NOMO-1 (cell line): ENCODE results near the gene ARHGEF25.
"Not testable (repeated sequence)": the region's sequence is repeated elsewhere in the genome, so short reads cannot be mapped to it uniquely, and the experiment has no call there.

ENCODE experiments used
- DNase-seq, 2 experiments: peaks; one replicate each; lab custom pipeline; 2025; ENCODE audit not compliant: unreplicated experiment in 2 of 2; lab: John Stamatoyannopoulos, UW

ARHGEF25 gene

DNA sequence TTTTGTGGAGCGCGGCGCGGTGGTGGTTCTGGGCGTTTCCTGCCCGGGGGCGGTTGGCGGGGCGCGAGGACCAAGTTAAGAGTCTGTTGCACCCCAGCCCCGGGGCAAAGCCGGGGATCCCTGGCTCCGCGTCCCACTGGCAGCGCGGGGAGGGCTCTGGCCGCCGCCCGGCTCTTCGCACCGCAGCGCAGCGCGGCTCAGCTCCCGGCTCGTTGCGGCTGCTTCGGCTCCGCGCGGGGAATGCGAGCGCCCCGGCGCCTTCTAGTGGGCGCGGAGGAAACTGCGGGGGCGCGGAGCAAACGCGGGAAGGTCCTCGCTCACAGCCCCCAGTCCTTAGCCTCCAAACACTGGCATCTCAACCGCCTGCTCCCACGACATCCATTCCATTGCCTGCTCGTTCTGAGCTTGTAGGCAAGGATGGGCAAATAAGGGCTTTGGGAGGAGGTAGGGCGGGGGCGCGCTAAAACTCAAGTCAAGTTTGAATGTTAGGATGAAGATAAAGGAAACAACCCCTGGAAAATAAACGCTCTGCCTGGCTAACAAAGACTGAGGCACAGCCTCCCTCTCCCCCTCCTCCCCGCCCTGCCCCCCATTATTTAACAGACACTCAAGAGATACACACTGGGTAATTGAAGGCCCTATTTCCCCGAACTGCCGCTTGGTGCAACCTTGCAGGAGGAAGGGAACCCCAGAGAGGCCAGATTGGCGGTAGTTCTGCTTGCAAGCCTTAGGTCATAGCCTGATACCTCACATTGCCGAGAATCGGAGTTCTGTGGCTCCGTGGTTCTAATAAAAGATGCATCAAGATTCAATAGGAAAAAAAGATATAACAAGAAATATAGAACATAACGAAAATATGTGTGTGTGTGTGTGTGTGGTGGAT, 22.0 kb downstream of the ARHGEF25 start, which contains the start of gene B4GALNT1:
Gene B4GALNT1 (minus strand): TSS at position 244 of the 883 bp plus-strand sequence. CDS start 1,069 bp downstream, outside the sequence.
- DNase-seq: peak; percentile 53 to 62

GRCh38 chr12:57636731-57637130, 25.5 kb downstream of the ARHGEF25 start:
- not testable (repeated sequence) for DNase-seq

DNA sequence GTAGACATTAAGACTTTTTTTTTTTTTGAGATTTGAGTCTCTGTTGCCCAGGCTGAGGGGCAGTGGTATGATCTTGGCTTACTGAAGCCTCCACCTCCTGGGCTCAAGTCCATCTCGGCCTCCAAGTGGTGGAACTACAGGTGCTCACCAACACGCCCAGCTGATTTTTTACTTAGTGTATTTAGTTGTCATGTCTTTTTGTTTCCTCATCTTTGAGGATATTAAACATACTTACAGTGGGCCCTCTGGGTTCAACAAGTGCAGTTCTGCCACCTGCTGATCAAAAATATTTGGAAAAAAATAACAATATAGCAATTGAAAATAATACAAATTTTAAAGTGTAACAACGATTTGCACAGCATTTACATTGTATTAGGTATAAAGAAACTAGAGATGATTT, 26.1 kb downstream of the ARHGEF25 start:
- DNase-seq: no peak

GRCh38 chr12:57638096-57638495, 26.9 kb downstream of the ARHGEF25 start:
- no peak for DNase-seq

DNA sequence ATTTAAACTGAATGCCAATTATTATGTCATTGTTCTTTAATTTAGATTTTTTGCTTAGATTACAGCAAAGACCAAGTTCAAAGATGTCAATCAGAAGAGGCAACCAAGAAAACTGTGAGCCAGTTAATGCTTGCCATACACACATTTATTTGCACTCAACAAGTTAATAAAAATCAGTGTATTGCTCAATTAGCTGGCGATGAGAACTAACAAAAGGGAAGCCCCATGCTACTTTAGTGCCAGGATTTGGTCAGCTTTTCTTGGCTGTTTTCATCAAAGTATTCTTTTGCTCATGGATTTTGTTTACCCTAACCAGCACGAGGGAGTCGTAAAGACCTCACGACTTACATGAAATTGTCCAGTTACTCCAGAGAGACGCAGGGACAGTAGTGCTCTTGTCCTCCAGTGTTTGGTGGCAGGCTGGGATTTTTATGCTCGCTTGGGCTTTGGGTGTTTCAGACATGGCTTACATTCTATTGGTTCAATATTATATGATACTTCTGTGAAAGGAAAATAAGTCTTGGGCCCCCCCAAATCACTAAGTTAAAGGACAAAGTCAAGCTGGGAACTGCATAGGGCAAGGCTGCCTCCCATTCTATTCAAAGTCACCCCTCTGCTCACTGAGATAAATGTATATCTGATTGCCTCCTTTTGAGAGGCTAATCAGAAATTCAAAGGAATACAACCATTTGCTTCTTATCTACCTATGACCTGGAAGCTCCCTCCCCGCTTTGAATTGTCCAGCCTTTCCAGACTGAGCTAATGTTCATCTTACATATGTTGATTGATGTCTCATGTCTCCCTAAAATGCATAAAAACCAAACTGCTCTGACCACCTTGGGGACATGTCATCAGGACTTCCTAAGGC, 29.2 kb downstream of the ARHGEF25 start:
- no peak for DNase-seq

DNA sequence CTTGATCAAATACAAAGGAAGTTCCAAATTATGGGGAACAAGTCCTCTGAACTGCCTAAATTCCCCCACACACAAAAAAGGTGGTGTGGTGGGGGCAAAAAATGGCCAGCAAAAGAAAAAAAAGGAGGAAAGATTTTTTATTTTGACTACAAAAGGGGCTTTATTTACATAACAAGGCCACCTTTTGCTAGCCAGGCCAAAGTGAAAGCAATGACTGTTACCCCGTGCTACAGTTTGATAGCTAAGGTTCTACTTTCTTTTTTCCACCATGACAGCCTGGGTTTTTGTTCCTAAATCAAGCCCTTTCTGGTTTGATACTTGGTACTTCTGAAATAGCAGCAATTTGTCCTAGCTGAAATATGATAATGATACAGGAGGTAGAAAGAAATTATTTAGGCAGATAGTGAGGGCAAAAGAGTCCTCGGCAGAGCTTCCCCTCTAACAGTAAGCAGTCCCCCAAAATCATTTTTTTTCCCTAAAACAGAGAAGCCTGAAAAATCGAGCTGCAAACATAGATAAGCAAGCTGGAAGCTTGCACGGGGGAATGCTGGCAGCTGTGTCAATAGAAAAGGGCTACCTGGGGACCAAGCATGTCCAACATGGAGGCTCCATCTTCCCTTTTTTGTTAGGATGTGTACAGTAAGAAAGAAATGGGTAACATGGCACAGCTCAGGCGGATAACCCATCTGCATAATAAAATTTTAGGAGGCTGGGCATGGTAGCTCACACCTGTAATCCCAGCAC, 30.6 kb downstream of the ARHGEF25 start:
- DNase-seq: no peak

DNA sequence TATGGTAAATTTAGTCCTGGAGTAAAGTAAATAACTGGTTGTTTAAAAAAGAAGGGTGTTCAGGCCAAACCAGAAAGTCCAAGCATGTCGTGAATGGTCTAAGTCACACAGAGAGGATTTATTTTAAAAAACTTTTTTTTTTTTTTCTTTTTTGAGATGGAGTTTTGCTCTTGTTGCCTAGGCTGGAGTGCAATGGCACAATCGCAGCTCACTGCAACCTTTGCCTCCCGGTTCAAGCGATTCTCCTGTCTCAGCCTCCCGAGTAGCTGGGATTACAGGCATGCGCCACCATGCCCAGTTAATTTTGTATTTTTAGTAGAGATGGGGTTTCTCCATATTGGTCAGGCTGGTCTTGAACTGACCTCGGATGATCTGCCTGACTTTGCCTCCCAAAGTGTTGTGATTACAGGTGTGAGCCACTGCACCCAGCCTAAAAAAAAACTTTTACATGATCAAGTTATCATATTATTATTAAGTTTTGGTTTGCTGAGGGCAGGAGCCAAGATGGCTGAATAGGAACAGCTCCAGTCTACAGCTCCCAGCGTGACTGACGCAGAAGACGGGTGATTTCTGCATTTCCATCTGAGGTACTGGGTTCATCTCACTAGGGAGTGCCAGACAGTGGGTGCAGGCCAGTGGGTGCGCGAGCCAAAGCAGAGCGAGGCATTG, 34.9 kb downstream of the ARHGEF25 start:
- not testable (repeated sequence) for DNase-seq

- not testable (repeated sequence) for DNase-seq
These were observed 35.4 kb downstream of the ARHGEF25 start for GRCh38 chr12:57646659-57647049.

DNA sequence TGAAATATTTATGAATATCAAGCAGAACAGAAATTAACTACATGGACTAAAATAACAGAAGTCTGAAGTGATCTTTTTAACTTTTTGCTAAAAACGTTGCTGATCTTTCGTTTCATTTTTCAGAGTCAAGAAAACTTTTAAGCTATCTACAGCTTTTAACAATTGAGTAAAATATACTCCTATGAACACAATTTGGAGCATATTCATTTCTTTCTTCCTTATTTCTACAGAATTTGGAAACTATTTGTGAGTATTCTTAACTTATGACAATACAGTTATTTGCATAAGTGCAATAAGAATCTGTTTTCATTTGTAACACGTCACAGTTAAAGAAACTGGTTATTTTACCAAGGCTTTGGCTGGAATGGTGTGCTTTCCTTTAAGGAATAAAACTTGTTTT, 42.8 kb downstream of the ARHGEF25 start:
- DNase-seq: no peak

DNA sequence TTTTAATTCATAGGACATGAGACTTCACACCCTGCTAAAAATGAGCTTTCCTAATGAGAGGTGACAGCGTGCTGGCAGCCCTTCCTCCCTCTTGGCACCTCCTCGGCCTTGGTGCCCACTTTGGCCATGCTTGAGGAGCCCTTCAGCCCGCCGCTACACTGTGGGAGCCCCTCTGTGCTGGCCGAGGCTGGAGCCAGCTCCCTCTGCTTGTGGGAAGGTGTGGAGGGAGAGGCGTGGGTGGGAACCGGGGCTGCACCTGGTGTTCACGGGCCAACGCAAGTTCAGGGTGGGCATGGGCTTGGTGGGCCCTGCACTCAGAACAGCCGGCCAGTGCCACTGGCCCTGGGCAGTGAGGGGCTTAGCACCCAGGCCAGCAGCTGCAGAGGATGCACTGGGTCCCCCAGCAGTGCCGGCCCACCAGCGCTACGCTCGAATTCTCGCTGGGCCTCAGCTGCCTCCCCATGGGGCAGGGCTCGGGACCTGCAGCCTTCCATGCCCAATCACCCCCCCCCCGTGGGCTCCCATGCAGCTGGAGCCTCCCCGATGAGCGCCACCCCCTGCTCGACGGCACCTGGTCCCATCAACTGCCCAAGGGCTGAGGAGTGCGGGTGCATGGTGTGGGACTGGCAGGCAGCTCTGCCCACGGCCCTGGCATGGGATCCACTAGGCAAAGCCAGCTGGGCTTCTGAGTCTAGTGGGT, 44.5 kb downstream of the ARHGEF25 start:
- DNase-seq: no peak

- DNase-seq: not testable (repeated sequence)
These were observed 45.2 kb downstream of the ARHGEF25 start for GRCh38 chr12:57656408-57656807.

DNA sequence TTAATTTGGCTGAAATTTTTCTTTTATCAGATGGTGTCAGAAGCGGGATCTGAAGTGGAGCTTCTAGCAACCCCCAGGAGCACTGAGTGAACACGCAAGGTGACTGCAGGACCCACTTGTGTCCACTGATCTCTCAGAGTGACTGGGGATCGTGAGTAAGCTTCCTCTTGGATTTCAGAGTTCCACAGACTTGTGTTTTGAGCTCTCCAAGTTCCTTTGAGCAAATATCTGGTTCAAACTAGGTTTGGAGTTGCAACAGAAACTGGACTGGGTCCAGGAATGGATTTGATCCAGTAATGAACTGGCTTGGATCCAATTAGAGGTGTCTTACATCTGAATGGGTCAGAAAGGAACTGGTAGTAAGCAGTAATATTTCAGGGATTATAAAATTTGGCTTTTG, 46.5 kb downstream of the ARHGEF25 start:
- DNase-seq: no peak

GRCh38 chr12:57658890-57659289, 47.7 kb downstream of the ARHGEF25 start:
- no peak for DNase-seq

DNA sequence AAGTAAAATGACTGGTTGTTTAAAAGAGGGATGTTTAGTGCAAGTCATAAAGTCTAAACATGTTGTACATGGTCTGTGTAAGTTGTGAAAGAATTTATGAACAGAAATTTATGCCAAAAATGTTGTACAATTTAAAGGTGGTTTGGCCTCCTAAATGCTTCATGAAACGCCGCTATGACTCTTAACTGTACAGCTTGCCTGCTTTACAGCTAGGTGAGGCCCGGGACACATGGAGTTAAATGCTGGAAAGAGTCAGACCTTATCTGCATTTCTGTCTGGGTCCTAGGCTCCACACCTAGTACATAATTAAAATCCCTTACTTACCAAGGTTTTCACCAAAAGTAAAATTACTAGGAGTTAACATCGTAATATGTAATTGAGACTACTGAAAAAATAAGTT, 50.1 kb downstream of the ARHGEF25 start:
- DNase-seq: no peak

DNA sequence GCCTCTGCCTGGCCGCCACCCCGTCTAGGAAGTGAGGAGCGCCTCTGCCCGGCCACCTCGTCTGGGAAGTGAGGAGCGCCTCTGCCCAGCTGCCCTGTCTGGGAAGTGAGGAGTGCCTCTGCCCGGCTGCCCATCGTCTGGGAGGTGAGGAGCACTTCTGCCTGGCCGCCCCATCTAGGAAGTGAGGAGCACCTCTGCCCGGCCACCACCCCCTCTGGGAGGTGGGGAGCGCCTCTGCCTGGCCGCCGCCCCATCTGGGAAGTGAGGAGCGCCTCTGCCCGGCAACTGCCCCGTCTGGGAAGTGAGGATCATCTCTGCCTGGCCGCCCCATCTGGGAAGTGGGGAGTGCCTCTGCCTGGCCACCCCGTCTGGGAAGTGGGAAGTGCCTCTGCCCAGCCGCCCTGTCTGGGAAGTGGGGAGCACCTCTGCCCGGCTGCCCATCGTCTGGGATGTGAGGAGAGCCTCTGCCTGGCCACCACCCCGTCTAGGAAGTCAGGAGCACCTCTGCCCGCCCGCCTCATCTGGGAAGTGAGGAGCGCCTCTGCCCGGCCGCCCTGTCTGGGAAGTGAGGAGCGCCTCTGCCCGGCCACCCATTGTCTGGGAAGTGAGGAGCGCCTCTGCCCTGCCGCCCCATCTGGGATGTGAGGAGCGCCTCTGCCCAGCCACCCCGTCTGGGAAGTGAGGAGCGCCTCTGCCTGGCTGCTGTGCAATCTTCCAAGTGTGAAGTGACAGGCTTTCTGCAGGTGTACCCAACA, 54.0 kb downstream of the ARHGEF25 start:
- not testable (repeated sequence) for DNase-seq
